Activated CD8-positive, alpha-beta memory T cell treated with anti-CD3 and anti-CD28 coated beads for 4 hours (primary cell): ENCODE measurements around the gene BRDT.

ENCODE experiments used
- DNase-seq, 2 donors: peaks; one replicate each; pipeline ENCODE4 v3.0.0-alpha.2; 2020; ENCODE audit warnings: low read depth in 2 of 2

Gene BRDT

GRCh38 chr1:91949356-91949699, at the start of gene BRDT:
Gene BRDT (plus strand): TSS chr1:91949401. CDS start chr1:91962755, 13,354 bp downstream.
- no peak for DNase-seq

- no peak for DNase-seq
These were observed 48.6 kb upstream of the BRDT start for GRCh38 chr1:91900562-91900961.

GRCh38 chr1:91901231-91901630, 48.0 kb upstream of the BRDT start:
- no peak for DNase-seq

GRCh38 chr1:91912266-91912665, 36.9 kb upstream of the BRDT start:
- DNase-seq = no peak

GRCh38 chr1:91913018-91913417, 36.2 kb upstream of the BRDT start:
- DNase-seq = no peak

GRCh38 chr1:91916046-91916445, 33.2 kb upstream of the BRDT start:
- DNase-seq = no peak

- no peak for DNase-seq
These were observed 32.3 kb upstream of the BRDT start for GRCh38 chr1:91916811-91917460.

- no peak for DNase-seq
These were observed 29.2 kb upstream of the BRDT start for GRCh38 chr1:91919962-91920361.

GRCh38 chr1:91924146-91924545, 25.1 kb upstream of the BRDT start:
- DNase-seq = no peak

GRCh38 chr1:91925644-91926435, 23.4 kb upstream of the BRDT start:
- DNase-seq = no peak

- DNase-seq = no peak
These were observed 21.2 kb upstream of the BRDT start for GRCh38 chr1:91928026-91928425.

- no peak for DNase-seq
These were observed 20.0 kb upstream of the BRDT start for GRCh38 chr1:91929250-91929649.

- no peak for DNase-seq
These were observed 11.6 kb upstream of the BRDT start for GRCh38 chr1:91937613-91938012.

GRCh38 chr1:91940496-91940895, 8.7 kb upstream of the BRDT start:
- DNase-seq = no peak

GRCh38 chr1:91944087-91944486, 5.1 kb upstream of the BRDT start:
- DNase-seq = no peak

GRCh38 chr1:91948097-91948496, 1.1 kb upstream of the BRDT start:
- DNase-seq = no peak

- peak in 1 of 2 donors; percentile 7 for DNase-seq
These were observed 473 bp upstream of the BRDT start for GRCh38 chr1:91948501-91949355.

GRCh38 chr1:91952187-91952586, 3.0 kb downstream of the BRDT start:
- DNase-seq = no peak

GRCh38 chr1:91958926-91959325, 9.7 kb downstream of the BRDT start:
- DNase-seq = no peak

- DNase-seq = no peak
These were observed 19.1 kb downstream of the BRDT start for GRCh38 chr1:91968334-91968733.

GRCh38 chr1:91979383-91979782, 30.2 kb downstream of the BRDT start:
- no peak for DNase-seq

- DNase-seq = no peak
These were observed 31.5 kb downstream of the BRDT start for GRCh38 chr1:91980663-91981062.
